ENCODE data around the gene CLN6.
"Not testable (repeated sequence)": the region's sequence is repeated elsewhere in the genome, so short reads cannot be mapped to it uniquely, and the experiment has no call there.

The CLN6 gene

DNA sequence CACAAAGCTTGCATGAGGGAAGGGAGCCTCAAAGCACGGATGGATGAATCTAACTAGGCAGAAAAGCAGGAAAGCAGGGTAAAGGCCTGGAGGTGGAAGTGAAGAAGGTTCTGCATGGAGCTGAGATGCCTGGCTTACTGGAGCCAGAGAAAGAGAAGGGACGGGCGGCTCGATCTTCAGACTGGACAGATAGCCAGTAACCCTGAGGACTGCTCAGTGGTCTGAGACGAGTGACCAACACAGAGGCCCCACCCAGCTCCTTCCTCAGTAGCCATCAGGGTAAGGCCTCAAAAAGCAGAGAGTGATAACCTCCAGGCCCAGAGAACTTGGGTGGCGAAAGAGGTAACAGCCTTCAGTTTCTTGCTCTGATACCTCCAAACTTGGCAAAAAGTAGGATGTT lies 6.4 kb downstream of the CLN6 start:
- no peak for DNase-seq (ENCODE audit: low read depth)

DNA sequence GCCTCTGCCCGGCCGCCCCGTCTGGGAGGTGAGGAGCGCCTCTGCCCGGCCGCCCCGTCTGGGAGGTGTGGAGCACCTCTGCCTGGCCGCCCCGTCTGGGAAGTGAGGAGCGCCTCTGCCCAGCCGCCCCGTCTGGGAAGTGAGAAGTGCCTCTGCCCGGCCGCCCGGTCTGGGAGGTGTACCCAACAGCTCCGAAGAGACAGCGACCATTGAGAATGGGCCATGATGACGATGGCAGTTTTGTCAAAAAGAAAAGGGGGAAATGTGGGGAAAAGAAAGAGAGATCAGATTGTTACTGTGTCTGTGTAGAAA lies 7.1 kb downstream of the CLN6 start:
- not testable (repeated sequence) for DNase-seq (ENCODE audit: low read depth)

DNA sequence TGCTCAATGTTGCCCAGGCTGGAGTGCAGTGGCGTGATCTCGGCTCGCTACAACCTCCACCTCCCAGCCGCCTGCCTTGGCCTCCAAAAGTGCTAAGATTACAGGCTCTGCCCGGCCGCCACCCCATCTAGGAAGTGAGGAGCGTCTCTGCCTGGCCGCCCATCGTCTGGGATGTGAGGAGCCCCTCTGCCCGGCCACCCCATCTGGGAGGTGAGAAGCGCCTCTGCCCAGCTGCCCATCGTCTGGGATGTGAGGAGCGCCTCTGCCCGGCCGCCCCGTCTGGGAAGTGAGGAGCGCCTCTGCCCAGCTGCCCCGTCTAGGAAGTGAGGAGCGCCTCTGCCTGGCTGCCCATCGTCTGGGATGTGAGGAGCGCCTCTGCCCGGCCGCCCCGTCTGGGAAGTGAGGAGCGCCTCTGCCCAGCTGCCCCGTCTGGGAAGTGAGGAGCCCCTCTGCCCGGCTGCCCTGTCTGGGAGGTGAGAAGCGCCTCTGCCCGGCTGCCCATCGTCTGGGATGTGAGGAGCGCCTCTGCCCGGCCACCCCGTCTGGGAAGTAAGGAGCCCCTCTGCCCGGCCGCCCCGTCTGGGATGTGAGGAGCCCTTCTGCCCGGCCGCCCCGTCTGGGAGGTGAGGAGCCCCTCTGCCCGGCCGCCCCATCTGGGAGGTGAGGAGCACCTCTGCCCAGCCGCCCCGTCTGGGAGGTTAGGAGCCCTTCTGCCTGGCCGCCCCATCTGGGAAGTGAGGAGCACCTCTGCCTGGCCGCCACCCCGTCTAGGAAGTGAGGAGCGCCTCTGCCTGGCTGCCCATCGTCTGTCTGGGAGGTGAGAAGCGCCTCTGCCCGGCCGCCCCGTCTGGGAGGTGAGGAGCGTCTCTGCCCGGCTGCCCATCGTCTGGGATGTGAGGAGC lies 7.7 kb downstream of the CLN6 start:
- not testable (repeated sequence) for DNase-seq (ENCODE audit: low read depth)

DNA sequence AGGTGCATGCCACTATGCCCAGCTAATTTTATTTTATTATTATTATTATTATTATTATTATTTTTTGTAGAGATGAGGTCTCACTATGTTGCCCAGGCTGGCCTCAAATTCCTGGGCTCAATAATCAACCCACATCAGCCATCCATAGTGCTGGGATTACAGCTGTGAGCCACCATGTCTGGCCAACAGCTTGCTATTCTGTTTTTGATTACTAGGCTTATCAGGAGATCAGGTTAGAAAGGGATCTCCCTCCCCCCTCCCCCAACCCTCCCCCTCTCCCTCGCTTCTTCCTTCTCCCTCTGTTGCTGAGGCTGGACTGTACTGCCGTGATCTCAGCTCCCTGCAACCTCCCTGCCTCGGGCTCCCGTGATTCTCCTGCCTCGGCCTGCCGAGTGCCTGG lies 8.6 kb downstream of the CLN6 start:
- no peak for DNase-seq (ENCODE audit: low read depth)

DNA sequence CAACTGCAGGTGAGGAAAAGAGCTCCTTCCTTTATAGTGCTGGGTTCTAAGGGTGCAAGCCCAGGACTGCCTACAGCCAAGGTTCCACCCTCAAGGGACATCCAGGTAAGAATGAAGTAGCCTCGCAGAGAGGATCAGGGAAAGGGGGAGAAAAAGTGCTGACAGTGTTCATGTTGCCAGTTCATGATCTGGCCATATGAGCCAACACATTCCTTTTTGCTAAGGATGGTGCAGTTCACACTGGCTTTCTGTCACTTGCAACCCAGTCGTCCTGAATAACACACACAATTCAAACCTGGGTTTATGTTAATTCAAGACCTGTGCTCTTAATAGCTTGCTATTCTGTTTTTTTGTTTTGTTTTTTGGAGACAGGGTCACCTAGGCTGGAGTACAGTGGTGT lies 9.0 kb downstream of the CLN6 start:
- no peak for DNase-seq (ENCODE audit: low read depth)

DNA sequence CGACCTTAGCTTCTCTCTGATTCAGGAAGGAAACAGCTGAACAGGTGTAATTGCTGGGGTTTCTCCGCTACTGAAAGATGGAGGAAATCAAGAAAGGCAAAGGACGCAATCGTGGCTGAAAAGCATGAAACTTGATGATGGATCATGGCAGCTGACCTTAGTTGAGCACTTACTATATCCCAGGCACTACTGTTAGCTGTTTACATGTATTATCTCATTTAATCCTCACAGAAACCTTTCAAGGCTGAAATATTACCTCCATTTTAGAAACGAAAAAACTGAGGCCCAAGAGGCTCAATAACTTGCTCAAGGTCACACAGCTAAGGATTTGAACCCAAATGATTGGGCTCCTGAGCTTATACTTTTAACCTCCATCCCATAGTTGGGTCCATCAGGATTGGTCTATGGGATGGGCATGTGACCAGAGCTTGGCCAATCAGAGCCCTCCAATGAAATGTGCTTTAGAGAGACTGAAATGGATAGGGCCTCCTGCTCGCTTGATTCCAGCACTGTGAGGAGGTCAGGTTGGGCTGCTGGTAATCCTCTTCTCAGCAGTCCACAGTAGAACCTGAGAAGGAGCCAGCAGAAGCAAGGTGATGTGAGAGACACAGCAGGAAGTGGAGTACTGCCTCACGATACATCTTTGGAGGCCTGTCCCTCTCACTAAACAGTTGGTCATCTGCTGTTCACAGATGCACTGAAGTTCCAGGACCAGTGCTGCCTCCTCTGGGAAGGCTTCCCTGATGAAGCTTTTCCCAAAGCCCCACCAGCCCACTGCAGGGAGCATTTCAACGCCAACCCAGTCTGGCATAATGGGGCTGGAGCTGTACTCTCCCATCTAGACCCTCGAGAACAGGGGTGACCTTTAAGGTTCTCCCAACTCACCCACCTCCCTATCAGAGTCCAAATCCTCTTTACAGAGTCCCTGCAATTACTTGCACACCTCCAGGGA lies 10.4 kb downstream of the CLN6 start:
- no peak for DNase-seq (ENCODE audit: low read depth)

DNA sequence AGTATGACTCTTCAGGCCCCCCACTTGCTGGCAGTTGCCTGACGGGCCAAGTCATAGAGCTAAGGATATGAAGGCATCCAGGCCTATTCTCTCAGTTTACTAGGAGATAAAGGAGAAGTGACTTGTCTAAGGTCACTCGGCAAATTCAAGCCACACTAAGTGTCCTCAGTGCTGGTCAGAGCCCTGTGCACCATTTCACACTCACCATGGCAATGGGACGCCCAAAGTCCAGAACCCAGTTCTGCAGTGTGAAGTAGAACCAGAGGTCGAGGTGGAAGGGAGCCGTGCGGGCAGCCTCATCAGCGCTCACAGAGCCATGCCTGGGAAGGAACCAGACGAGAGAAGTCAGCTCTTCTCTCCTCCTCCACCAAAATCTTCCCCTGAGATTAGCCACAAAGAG lies 11.2 kb downstream of the CLN6 start:
- DNase-seq (ENCODE audit: low read depth): no peak

DNA sequence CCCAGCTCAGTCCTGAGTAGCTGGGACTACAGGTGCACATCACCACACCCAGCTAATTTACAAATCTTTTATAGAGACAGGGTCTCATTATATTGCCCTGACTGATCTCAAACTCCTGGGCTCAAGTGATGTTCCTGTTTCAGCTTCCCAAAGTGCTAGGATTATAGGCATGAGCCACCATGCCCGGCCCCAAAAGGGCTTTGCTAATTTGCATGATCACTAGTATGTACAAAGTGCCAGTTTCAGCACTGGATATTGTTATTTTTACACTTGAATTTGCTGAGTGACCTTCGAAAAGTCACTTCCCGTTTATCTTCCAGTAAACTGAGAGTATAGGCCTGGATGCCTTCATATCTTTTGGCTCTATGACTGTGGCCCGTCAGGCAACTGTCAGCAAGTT lies 12.2 kb downstream of the CLN6 start:
- DNase-seq (ENCODE audit: low read depth): no peak

DNA sequence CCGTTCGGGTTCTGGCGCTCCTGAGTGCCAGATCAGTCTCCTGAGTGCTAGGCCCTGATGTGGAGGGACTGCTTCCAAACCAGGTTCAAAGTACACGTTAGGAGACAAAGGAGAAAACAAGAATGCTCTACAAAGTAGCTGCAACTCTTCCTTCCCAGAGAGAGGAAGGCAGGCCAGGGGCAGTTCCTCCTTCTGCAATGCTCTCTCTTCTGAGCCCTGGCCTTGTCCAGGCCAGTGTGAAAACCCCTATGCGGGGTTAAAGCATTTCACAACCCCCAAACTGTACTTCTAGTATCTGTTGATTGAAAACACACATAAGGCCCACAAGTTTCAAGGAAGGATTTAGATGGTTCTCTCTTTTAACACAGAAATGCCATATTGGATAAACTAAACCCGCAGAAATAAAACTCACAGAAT lies 14.7 kb downstream of the CLN6 start:
- no peak for DNase-seq (ENCODE audit: low read depth)

DNA sequence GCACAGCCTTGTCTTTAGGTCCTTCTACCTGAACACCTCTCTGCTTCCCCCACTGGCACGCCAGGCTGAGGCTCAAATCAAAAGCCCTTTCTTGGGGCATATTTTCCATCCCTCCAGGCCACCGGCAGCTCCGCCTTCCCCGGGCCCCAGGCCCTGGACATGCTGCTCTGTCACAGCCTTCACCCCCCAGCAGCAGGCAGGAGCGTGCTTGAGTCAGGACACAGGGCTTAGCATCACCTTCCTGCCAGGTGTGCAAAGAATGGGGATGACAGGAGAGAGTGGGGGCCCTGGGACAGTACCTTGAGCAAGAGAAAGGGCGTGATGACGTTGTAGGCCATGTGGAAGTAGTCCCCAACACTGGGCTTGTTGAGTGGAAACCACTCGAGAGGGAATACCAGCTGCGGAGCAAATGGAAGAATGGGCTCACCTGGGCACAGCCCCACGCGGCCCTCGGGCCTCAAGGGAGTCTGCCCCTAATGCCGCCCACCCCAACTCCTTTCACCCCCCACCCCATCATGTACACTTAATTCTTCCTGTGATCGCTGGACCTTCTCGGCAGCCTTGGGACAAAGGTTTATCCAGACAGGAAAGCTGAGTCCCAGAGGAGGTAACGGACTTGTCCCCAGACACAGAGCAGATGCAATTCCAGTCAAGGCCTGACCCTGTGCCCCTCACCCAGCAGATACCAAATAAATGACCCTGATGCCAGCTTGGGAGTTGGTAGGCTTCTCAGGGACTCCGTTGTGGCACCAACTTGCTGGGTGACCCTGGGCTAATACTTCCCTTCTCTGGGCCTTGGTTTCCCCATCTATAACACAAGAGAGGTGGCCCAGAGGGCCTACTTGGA lies 15.3 kb downstream of the CLN6 start:
- DNase-seq (ENCODE audit: low read depth): no peak

DNA sequence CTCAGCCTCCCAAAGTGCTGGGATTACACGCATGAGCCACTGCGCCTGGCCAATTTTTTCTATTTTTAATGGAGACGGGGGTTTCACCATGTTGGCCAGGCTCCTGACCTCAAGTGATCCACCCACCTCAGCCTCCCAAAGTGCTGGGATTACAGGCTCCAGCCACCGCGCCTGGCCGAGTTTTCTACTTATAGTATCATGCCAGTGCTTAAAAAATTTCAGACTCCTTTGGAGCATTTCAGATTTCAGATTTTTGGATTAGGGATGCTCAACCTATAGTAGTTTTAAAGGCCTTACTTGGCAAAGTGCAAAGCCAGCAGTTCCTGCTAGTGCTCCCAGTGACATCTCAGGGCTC lies 16.1 kb downstream of the CLN6 start:
- not testable (repeated sequence) for DNase-seq (ENCODE audit: low read depth)

DNA sequence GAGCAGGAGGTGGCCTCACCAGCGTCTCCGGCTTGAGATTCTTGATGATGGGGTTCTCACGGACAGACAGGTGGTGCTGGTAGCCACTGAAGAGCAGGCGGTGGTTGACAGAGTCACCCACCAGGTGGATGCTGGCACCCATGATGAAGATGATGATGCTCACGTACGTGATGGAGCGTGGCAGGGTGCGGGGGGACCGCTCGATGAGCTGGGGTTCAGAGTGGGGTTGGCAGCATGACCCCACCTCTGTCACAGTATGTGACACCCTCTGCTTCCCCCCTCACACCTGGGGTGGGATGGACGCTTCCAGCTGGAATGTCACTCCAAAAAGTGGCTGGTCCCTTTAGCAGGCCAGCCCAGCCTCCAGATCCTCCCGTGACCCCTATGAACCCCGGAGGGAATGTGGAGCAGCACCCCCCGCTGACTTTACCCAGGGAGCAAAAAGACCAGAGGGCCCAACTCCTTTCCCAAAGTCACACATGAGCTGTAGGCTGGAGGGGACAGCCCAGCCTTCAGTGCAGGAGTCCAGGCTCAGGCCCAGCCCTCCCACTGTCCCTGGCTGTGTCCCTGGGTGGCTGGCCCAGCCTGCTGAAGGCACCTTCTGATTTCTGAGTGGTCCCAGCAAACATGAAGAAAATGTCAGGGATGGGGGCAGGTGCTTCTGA lies 17.7 kb downstream of the CLN6 start:
- no peak for DNase-seq (ENCODE audit: low read depth)

DNA sequence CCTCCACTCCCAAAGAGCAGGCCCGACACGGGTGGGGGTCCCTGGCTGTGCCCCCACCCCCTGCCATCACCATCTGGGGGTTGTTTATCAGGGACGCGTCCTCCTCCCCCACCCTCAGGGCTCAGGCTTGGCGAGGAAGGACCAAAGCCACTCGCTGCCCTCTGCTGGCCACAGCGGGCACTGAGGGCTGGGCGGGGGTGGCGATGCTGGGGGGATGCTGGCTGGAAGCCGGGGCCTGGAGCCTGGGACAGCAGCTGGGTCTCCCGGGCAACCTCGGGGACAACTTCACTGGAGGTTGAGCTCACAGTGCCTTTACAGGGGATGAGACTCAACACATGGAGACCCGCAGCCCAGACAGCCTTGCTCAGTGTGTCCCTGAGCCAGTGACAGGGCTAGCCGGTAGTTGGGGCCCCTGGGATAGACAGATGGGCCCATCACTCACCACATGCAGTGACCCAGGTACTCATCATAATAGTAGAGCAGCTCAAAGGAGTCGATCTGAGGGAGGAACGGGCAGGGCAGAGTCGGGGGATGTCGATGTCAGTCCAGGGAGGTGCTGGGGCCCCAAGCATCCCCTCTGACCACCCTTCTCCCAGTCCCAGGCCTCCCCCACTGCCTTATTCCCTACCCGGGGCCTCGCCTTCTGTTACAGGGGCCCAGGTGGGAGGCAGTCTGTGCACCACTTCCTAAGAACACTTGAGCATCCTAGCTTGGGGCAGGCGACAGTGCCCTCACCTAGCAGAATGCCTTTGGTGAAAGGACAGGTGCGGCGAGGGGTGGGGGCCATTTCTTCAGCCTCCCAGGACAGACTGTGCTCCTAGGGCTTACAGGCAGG lies 18.5 kb downstream of the CLN6 start:
- peak; percentile 28 for DNase-seq (ENCODE audit: low read depth)

DNA sequence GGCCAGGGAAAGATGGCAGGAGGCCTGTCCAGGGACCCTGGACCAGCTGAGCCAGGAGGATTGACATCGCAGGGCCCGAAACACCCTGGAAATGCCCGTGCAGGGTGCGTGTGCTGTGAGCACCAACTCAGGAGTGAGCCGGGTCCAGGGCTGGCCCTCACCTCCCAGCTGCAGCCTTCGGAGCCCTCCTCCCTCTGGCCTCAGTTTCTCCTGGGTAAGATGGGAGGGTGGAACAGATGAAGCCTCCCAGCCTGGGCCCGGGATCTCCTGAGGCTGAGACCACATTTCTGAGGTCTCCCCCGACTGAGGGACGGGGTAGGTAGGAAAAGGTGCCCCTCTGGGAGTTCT lies 19.1 kb downstream of the CLN6 start:
- no peak for DNase-seq (ENCODE audit: low read depth)

DNA sequence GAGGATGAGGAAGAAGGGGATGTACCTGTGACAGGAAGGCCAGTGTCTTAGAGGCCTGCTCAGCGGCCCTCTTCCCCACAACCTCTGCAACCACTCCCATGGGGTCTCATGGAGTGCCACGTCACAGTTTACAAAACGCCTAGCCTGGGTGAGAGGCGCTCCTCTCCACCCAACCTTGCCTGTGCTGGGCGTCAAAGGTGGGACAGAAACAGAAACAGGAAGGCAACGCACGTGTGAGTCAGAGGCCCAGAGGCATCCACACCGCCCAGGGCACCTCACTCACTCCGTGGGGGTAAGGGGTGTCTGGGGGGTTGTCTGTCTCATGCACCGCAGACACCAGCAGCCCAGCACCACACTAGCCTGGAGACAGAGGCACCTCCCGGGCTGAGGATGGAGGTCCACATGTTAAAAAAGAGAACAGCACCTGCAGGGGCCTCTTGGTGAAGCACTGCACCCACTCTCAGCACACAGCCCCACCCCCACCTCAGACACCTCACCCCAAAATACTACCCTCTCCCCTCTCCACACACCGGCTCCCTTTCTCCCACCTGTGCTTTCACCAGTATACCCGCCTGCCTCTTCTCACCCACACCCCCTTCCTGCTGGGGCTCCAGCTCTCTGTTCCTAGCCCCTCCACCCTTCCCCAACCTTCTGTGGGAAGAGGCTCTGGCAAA lies 19.7 kb downstream of the CLN6 start:
- DNase-seq (ENCODE audit: low read depth): no peak

DNA sequence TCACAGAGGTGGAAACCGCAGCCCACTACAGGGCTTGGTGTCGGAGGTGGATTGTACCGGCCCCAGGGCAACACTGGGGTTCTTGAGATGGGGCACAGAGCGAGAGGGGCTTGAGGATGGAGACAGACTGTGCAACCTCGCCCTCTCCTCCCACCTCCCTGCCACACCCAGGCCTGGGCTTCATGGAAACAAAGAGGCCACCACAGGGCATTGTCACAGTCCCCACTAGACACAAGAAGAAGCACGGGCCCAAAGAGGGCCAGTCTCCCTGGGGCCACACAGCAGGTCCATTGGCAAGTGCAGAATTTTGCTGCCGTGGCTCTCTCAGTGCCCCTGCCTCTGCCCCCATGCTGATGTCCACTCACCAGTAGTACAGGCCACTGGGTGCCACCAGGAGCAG lies 20.3 kb downstream of the CLN6 start:
- DNase-seq (ENCODE audit: low read depth): no peak

DNA sequence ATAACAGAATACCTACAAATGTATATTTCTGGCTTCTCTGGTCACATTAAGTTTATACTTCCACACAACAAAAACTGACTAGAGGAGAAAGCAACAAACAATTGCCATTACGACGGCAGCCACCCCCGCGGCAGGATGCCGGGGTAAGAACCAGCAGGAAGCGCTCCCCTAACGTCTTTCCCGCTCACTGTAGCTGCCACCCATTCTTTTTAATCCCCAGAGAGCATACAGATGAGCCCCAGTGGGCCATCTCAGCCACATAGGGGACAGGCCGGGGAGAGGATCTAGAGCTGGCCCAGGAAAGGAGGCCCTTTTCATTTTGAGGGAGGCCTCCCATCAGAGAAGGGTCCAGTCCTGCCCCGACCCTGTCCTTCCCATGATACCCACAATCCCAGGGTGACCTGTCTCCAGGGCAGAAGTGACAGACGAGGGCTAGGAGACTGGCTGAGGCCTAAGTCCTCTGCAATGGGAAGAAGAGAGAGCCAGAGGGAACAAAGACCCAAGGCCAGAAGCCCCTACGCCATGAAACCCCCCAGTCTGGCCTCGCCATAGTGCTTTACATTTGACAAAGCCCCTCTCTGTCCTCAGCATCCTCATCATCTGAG lies 20.8 kb downstream of the CLN6 start:
- no peak for DNase-seq (ENCODE audit: low read depth)

DNA sequence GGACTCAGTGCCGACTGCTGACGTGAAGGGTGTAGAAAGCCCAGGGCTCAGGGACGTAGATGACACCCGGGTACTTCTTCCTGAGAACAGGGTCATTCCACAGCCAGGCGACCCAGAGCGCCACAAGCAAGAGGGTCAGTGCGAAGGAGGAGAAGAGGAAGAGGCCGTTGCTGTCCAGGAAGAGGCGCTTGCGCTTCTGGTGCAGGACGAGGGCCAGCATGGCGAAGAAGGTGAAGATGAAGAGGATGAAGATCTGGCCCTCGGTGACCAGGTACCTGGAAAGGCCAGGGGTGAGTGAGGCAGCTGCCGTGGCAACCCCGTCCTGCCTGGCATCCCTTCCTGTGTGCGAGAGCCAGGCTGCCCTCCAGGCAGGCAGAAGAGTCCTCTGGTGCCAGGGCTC lies 21.4 kb downstream of the CLN6 start:
- DNase-seq (ENCODE audit: low read depth): no peak

DNA sequence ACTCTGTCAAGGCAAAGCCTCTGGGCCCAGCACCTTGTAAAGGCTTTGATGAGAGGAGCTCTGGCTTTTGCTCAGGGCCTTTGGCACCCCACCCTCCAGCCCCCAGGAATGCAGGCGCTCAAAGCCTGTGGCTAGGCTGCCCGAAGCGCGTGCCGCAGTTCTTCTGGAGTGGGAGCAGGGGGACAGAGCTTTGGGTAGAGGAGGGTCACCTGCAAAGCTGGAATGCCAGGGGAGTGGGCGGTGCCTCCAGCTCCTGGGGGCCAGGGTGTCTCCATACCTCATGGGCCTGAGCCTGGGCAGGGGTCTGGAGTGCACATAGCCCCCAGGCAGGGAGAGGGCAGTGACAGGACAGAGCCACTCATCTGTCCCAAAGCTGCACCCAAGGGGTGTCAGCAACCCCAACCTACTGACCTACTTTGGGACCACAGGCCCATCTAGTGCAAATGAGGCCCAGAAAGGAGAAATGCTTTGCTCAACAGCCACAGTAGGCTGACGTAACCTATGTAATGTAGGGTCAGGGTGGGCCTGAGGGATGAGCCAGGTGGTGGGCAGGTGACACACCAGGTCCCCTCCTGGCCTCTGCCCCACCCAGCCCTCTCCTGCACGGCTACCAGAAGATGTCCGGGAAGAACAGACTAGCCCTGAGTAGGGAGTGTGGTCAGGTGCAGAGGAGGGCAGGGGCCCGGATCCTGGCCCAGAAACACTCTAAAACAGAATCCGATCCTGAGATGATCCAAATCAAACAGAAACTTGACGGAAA lies 22.2 kb downstream of the CLN6 start:
- DNase-seq (ENCODE audit: low read depth): no peak

Data from T follicular helper cell (primary cell).